Hypothalamus (tissue), 51 donors: ENCODE results near the gene TTC38.

Experiments used
- DNase-seq, 51 donors: peaks; one replicate each; lab custom pipeline; 2025; lab: John Stamatoyannopoulos, UW

Gene TTC38

DNA sequence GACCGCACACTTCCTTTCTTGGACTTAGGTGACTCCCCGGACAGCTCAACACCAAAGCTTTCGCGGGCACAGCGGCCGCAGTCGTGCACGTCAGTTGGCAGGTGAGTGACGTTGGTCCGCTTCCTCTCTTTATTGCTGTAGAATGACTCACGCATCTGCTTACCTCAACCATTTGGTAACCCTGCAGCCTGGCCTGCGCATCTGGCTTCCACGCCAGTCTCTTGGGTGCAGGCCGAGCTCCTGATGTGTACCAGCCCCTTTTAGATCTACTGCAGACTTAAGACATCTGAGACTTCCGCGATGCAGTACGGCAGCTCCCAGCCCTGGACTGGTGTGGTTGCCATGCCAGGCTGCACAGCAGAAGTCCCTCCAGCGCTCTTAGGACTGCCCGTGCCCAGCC lies 55.4 kb downstream of the TTC38 start:
- no peak for DNase-seq

DNA sequence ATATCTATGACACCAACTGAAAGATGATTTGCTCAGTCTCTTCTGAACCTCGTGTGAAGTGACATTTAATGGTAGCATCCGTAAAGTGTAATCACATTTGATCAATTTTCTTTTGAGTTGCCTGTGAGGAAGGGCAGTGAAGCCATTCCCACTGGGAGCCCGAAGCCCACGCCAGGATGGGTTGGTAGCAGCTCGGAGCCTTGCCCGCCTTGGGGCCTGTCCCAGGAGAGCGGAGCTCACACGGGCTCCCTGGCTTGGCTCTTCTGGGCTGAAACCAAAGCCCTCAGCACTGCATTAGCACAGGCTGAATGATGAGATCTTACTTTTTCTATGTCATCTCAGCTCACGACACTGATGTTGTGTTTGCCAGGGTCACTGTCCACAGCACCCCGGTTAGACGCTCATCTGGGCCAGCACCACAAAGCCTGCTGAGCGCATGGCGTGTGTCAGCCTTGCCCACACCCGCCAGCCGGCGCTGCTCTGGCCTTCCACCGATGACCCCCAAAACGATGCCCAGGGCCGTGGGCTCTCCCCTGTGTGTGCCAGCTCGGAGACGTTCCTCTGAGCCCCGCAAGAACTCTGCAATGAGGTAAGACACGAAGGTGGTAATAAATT lies 58.4 kb downstream of the TTC38 start:
- DNase-seq: no peak

DNA sequence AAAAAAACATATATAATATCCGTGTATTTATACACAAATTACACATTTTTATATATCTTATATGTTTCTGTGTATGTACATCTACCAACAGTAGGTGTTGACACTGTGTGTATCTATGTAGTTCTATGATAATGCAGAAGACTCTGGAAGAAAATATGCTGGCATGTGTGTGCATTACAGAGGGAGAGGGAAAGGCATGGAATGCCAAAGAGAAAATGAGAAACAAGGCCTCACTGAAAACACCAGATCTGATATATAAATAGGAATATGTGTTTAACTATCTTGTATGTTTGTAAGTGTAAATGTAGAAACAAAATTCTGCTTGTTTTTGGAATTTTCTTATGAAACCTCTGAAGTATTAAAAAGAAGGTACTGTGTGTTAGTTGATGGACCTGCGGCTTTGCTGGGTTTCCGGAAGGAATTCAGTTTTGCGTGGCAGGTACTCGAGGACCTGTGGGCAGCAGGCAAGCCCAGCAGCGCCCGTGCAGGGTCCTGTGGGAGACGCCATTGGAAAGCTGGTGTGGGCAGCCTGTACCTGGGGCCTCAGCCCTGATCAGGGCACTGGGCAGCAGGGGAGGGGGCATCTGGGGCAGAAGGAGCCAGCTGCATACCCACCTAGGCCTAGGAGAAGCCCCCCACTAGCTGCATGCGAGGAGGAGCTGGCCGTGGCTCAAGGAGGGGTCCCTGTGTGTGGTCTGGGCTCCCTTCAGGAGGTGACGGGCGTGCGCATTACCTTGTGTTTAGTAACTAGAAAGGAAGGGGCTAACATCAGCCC lies 60.1 kb downstream of the TTC38 start:
- DNase-seq: no peak

DNA sequence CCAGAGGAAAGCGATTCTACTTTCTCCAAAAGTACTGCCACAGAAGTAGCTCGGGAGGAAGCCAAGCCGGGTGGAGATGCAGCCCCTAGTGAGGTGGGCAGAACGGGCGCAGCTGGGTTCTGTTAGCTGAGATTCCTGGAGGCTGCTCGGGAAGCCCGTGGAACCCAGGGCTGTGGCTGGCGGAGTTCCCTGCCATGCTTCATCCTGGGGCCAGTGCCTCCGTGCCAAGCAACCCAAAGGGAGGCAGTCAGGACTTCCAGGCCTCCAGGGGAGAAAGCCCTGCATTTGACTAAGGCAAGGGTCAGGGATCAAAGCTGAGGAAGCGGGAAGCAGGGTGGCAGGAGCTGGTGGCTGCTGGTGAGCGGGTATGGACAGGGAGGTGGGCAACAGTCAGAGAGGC lies 61.0 kb downstream of the TTC38 start:
- no peak for DNase-seq

DNA sequence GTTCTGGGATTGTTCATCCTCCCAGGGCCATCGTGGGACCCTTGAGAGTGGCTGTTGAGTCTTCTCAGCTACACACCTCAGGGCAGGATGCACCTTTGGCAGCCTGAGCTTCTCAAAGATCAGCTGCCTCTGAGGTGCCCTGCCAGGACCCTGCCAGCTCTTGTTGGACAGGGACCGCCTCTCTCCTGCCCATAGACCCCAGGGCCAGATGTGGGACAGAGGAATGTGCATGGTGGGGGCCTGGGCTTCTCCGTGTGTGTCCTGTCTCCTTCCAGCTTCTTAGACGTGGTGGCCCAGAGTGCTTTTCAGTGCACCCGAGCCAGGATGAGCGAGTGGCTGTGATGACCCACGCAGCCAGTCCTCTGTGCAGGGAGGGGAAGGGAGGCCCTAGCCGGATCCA lies 61.8 kb downstream of the TTC38 start:
- DNase-seq: no peak

DNA sequence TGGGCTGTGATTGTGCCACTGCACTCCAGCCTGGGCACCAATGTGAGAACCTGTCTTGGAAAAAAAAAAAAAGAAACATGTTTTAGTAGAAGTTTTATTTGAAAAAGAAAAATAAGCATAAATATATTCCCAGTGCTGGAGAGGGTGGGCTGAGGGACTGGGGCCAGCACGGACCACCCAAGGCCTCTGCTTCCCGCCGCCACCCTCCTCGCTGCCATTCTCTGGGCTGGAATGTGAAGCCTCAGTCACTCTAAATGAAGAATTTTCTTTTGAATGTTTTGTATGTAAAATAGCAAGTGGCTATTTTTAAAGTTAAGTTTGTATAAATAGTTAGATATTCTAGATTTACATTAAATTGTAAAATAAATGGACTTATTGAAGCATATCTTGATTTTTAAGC lies 62.6 kb downstream of the TTC38 start:
- DNase-seq: no peak

DNA sequence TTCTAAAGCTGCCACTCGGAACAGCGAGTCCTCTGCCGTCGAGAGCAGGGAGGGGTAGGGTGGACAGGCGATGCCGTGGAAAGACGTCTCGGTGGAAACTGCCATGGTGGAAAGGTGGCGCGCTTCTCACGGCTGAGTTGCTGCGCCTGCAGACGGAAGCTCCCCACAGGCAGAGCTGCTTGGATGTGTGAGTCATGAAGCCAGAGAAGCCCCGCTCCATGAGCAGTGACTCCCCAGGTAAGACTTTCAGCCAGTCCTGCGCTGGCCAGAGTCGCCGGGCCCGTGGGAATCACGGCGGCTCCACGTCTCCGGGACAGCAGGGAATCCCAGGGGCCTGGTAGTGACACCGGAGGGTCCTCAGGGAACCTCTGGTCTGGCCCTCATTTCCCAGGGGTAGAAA lies 63.7 kb downstream of the TTC38 start:
- DNase-seq: no peak

DNA sequence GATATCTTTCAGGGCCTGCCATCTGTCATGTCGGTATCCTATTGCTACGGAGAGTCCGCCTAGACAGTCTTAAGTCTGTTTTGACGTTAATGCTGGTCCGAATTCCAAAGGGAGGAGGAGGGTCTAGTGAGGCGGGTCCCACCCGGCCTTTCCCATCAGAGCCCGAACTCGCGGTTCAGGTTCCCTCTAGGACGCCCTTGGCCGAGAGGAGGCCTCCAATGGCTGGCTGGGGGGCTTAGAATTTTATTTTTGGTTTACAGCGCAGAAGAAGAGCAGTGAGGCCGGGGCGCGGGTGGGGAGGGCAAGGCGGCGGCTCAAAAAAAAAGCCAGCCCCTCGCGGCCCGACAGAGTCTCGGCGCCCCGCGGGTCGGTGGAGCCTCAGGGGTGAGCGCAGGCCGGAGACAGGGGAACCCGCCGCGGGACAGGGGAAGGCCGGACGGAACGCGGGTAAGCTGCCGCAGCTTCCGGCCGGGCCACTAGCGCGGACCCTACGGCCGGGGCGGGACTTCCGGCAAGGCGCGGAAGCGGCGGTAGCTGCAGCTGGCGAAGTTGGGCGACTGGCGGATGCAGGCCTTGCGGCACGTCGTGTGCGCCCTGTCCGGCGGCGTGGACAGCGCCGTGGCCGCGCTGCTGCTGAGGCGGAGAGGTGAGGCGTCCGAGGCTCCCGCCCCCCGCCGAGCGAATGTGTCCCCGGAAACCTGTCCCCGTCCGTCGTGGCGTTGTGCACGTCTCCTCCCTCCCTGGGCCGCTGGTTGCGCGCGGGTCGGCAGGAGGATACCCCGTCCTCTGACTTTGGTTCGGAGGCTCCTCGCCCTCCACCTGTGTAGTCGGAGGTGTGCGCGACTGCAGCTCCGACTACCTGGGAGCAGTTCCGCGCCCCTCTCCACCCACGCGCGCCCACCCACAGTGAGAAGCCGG lies 67.7 kb downstream of the TTC38 start, which contains the start of gene TRMU:
Gene TRMU, plus strand, starts transcription at position 514 of the 918 bp plus-strand sequence. Its CDS starts 51 bp downstream, at position 565.
- peak in 50 of 51 donors; percentile 18 to 88 (median 72) for DNase-seq

DNA sequence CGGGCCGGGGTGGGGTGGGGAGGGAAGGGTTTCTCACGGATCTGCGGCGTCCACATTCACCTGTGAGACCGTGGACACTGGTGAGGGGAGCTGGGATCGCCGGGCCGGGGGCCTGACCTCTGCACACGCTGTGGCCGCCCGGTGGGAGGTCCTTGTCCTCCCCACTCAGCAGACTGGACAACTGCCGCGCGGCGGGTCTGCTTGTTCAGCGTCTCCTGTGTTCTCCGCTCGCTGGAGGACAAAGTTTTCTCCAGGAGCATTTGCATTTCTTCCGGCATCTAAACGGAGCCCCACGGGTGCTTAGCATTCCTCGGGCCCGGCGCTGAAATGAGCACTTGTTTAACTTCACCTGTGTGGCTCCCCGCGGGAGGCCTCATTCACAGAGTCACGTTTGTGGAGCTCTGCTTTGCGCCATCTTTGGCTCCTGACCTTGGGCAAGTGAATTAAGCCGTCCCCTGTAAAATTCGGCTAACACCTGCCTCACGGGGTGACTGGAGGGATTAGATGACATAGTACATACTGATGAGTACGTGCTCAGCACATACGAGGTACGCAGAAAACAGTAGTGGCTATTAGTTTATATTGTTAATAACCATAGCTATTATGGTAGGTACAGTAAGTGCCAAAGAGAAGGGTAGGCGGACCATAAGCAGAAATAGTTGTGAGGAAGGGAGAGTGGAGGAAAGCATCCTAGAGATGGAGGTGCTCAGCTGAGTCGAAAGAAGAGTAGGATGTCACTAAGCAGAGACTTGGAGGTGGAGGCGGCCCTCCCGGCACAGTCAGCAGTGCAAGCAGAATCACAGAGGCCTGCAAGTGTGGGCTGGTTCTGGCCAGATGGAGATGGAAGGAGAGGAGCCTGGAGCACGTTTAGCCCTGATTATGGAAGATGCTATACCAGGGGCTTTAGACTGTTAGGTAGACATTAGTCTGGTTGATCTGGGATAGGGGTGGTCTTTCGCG lies 68.6 kb downstream of the TTC38 start:
- peak in 3 of 51 donors; percentile 6 to 37 (median 28) for DNase-seq

DNA sequence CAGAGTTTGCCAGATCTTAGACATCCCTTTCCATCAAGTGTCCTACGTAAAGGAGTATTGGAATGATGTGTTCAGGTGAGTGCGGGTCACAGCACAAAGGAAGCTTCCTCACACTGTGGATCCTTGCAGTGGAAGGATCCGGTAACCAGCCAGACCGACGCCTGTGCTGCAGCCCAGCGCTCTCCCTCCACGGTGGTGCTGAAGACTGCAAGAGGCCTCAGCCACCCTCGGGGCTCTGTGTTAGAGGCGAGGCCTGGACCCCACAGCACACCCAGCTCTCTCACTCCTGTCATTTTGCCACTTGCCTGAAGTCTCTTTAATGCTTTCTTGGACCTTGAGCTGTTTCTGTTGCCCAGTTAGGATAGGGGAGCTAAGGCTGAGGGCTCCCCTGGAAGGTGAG lies 70.1 kb downstream of the TTC38 start:
- DNase-seq: no peak

DNA sequence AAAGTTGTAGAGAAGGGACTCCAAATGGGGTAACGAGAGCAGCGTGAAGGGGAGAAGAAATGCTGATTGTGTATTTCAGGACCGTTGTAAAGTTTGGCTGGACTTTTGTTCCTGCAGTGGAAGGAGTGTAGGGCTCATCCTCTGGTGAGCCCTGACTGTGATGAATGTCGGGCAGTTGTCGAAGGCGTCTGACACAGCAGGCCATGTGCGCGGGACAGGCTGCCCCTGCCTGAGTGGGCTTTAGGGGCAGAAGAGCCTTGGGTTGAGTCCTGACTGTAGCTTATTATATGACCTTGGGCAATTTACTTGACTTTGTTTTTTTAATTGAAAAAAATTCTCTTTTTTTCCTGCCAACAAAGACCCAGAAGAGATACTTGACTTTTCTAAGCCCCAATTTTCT lies 70.8 kb downstream of the TTC38 start:
- DNase-seq: no peak

DNA sequence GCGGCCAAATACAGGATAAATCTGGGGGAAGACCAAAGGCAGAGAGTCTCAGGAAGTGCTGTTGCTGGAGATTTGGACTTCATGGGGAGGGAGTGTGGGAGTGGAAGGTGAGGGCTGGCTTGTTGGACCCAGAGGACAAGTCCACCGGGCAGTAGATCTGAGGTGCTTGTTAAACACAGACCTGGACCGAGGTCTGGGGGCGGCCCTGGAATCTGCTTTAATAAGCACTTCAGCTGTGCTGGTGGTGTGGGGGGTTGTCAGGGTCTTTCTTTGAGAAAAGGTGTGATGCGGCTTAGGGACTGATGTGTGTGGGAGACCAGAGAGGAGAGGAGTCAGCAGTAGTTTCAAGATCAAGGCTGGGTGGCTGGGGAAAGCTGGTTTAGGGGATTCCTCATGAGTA lies 72.1 kb downstream of the TTC38 start:
- no peak for DNase-seq

DNA sequence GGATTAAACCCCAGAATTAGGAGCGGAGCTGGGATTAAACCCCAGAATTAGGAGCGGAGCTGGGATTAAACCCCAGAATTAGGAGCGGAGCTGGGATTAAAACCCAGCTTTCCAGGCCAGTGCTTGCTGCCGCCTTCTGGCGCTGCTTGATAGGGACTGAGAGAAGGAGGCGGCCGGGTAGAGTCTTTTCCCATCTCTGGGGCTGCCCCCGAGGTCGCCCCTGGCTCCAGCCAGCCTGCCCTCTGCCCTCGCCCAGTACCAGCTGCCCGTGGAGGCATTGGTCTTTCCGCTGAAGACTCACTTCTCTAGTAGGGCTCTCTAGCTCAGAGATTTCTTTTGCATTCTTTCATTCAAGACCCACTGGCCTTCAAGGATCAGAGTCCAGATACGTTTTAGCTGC lies 72.9 kb downstream of the TTC38 start:
- no peak for DNase-seq
